HG02763 (cell line): Measurements from ENCODE around the gene ERBB2.
"Not testable (repeated sequence)": the region's sequence is repeated elsewhere in the genome, so short reads cannot be mapped to it uniquely, and the experiment has no call there.

Source experiments
- ATAC-seq: cut with Tn5 transposase; IDR thresholded peaks from one replicate; pipeline ENCODE4 v1.9.1; 2021; ENCODE audit warnings: mild to moderate bottlenecking, moderate library complexity; ENCODE audit not compliant: unreplicated experiment

Gene ERBB2

GRCh38 chr17:39722965-39723848 is 23.3 kb downstream of the ERBB2 start:
- no peak for ATAC-seq

DNA sequence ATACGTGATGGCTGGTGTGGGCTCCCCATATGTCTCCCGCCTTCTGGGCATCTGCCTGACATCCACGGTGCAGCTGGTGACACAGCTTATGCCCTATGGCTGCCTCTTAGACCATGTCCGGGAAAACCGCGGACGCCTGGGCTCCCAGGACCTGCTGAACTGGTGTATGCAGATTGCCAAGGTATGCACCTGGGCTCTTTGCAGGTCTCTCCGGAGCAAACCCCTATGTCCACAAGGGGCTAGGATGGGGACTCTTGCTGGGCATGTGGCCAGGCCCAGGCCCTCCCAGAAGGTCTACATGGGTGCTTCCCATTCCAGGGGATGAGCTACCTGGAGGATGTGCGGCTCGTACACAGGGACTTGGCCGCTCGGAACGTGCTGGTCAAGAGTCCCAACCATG is 24.9 kb downstream of the ERBB2 start:
- ATAC-seq, result no peak

DNA sequence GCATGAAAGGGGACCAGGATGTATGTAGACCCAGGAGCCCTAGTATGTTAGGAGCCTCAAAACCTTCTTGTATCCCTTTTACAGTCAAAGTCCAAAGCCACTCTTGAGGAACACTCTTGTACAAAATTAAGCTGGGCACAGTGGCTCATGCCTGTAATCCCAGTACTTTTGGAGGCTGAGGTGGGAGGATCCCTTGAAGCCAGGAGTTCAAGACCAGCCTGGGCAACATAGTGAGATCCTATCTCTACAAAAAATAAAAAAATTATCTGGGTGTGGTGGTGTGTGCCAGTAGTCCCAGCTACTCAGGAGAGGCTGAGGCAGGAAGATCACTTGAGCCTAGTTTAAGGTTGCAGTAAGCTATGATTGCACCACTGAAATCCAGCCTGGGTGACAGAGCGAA is 26.1 kb downstream of the ERBB2 start:
- not testable (repeated sequence) for ATAC-seq

DNA sequence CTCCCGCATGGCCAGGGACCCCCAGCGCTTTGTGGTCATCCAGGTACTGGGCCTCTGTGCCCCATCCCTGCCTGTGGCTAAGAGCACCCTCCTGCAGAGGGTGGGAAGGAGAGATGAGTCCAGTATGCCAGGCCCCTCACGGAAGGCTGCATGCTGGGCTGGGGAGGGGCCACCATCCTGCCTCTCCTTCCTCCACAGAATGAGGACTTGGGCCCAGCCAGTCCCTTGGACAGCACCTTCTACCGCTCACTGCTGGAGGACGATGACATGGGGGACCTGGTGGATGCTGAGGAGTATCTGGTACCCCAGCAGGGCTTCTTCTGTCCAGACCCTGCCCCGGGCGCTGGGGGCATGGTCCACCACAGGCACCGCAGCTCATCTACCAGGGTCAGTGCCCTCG is 26.8 kb downstream of the ERBB2 start:
- ATAC-seq, result no peak

DNA sequence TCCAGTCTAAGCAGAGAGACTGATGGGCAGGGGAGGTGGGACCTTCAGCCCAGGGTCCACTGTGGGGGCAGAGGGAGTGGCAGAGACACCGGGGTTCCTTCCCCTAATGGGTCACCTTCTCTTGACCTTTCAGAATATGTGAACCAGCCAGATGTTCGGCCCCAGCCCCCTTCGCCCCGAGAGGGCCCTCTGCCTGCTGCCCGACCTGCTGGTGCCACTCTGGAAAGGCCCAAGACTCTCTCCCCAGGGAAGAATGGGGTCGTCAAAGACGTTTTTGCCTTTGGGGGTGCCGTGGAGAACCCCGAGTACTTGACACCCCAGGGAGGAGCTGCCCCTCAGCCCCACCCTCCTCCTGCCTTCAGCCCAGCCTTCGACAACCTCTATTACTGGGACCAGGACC is 27.7 kb downstream of the ERBB2 start:
- ATAC-seq, result no peak

GRCh38 chr17:39729280-39729851 is 29.5 kb downstream of the ERBB2 start:
- ATAC-seq, result no peak

GRCh38 chr17:39730095-39730921 is 30.4 kb downstream of the ERBB2 start, which contains the start of gene MIEN1:
TSS of gene MIEN1 (minus strand) at chr17:39730532. CDS start at chr17:39730495, 37 bp downstream.
- peak; percentile 90 for ATAC-seq

DNA sequence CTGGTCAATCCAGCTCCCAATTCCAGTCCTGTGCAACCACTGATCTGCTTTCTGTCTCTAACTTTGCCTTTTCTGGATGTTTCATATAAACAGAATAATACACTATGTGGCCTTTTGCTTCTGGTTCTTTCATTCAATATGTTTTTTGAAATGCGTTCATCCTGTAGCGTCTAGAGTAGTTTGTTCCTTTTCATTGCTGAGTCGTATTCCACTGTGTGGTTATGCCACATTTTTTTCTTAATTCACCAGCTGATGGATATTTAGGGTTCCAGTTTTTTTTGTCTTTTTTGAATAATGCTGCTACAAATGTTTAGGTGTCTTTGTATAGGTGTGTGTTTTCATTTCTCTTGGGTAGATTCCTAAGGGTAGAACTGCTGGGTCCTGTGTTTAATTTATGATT is 32.7 kb downstream of the ERBB2 start:
- no peak for ATAC-seq

- no peak for ATAC-seq
Observed at GRCh38 chr17:39735882-39736281, 36.0 kb downstream of the ERBB2 start.

DNA sequence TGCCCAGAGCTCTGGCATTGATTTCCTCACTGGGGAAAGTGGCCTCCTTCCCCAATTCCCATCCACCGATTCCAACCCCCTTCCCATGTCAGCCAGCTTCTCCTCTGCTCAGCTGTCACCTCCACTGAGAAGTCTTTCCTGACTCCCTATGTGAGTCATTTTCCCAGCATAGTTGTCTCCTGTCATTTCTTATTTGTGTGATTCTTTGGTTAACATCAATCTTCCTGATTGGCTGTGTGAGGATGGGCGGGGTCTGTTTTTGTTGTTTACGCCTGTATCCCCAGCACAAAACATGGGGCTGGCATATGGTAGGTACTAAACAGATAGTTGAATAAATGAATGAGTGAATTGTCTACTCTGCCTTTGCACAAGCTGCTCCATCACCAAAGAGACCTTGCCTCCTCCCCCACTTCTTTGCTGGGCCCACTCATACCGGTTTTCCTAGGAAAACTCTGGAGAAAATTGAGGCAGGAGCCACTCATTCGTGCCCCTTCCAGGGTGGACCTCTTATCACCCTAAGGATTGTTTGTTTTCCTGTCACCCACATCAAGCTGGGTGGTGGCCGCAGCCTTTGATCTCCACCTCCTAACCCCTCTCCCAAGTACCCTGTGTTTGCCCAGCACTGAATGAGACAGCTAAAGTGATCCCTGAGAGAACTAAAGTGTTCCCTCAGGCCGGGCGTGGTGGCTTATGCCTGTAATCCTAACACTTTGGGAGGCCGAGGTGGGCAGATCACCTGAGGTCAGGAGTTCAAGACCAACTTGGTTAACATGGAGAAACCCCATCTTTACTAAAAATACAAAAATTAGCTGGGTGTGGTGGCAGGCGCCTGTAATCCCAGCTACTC is 36.7 kb downstream of the ERBB2 start:
- ATAC-seq, result no peak

DNA sequence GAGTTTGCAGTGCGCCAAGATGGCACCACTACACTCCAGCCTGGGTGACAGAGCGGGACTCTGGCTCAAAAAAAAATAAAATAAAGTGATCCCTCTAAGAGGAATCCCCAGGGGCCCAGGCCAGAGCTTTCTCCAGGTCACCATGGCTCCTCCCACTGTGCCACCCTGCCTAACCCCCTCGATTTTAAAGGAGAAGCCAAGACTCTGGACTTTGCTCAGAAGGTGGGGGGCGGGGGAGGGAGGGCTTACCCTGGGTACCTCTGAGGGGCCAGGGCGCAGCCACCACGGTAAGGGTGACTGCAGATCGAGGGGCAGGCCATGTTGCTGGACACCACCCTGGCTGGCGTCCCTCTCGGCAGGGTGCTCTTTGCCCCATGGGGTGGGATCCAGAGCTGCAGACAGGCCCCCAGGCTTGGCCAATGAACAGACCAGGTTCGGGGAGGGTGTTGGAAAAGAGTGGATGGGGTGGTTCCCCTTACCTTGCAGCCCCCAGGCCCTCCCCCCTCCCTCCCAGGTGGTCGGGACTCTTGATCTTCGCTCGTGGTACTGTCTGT is 37.4 kb downstream of the ERBB2 start:
- no peak for ATAC-seq

- no peak for ATAC-seq
Observed at GRCh38 chr17:39737760-39738567, 38.1 kb downstream of the ERBB2 start, which contains the start of gene GRB7. TSS of gene GRB7 (plus strand) at chr17:39737938. CDS start at chr17:39742302, 4,364 bp downstream.

- no peak for ATAC-seq
Observed at GRCh38 chr17:39738568-39738901, 38.7 kb downstream of the ERBB2 start.

DNA sequence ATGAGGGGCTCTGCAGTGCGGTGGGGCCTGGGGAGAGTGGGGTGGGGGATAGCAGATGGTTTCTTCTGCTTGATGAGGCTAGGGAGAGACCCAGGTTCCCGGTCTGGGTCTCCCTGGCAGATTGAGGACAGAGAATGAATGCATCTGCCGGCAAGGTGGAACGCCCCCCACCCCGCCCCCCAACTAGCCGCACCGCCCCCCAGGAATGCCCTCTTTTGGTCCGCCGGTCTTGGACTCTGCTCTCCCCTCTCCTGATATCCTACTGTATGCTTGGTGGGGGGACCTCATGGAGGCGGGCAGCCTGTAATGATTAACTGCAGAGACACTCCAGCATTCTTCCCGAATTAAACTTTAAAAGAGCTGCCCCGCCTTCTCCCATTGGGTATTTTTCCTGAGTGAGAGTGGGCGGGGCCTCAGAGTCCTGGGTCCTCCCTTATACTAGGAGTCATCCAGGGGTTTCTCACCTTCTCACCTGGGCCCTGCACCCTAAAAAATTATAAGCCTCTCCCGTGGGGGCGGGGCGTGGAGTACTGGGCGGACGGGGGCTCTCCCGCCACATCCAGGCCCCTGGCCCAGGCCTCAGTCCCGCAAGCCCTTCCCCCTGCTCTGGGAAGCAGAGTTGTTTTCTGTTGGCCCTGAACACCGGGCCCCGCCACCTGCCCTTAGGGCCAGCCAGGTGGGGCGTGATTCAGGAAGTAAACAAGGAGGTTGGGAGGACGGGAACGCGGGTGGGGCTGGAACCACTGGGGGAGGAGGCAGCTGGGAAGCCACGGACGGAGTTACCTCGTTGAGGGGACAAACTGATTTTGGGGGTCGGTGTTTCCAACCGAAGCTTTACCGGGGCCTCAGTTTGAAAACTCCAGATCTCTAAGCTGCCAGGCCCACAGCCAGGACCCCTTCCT is 39.4 kb downstream of the ERBB2 start:
- no peak for ATAC-seq

DNA sequence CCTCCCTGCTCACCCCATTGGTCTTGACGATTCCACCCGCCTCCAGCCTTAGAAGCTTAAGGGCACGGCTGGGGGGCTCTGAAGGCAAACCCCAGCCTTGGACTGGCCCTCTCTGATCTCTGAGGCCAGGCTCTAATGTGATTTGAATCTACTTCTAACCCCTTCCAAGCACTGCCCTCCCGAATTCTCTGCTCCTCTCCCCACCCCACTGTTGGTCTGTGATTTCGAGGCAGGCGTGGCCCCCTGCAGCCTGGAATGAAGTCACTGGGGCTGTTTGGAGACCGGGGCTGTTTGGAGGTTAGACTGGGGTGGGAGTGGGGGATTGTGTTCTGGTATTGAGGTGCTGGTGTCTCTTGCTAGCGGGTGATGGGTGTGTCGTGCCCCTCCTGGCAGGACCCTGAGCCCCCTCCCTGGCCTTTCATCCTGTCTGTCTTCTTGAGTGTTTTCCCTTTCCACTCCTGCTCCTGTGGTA is 40.1 kb downstream of the ERBB2 start:
- ATAC-seq, result no peak

- no peak for ATAC-seq
Observed at GRCh38 chr17:39740357-39741111, 40.7 kb downstream of the ERBB2 start.

GRCh38 chr17:39742126-39742855 is 42.4 kb downstream of the ERBB2 start:
- ATAC-seq, result no peak
